Caki2 (cell line): ENCODE data around the gene ECT2L. TPM values are rescaled to one million over a fixed set of nuclear protein-coding genes. Genes with fewer than 3 reads are reported as not detected.

Experiments
- DNase-seq: peaks from one replicate; pipeline ENCODE4 v3.0.0-alpha.2; 2015; ENCODE audit warnings: low read depth
- in situ Hi-C: cut with HindIII; loops from 2 replicates; pipeline ENCODE4 v1.10.0; 2016; ENCODE audit warnings: low sequenced_read_pairs, low pct_unique_long_range_greater_than_20kb, mixed read lengths
- total RNA-seq: library from RNA; depleted of rRNA; stranded (reverse); fragments of >200 nt; shearing (Covaris generic); gene quantifications from 2 replicates; pipeline ENCODE4 v1.2.3, GENCODE V29; 2014; ENCODE audit warnings: low replicate concordance

Gene ECT2L
- total RNA-seq, 1 experiment from 2014 or later, result not detected

DNA sequence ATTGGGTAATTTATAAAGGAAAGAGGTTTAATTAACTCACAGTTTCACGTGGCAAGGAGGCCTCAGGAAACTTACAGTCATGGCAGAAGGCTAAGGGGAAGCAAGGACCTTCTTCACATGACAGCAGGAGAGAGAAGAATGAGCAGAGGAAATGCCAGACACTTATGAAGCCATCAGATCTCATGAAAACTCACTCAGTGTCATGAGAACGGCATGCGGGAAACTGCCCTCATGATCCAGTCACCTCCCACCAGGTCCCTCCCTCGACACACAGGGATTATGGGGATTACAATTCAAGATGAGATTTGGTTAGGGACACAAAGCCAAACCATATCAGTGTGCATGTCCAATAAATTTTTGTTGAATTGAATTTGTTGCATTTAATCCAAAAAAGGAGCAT lies 52.0 kb downstream of the ECT2L start:
- in situ Hi-C loops, result no loop called here
- DNase-seq, result no peak

DNA sequence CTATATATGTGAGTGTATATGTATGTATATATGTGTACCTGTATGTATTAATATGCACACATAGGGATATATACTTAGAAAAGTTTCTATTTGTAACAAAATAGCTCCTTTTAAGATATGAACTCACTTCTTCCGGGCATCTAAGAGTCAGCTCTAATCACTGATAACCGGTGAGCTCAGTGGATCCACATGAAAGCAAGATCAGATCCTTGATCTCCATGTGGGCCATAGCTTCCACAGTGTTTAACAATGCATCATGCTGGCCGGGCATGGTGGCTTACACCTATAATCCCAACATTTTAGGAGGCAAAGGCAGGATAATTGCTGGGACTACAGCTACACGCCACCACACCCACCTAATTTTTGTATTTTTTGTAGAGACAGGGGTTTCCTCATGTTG lies 52.6 kb downstream of the ECT2L start:
- DNase-seq, result no peak
- in situ Hi-C loops, result no loop called here

DNA sequence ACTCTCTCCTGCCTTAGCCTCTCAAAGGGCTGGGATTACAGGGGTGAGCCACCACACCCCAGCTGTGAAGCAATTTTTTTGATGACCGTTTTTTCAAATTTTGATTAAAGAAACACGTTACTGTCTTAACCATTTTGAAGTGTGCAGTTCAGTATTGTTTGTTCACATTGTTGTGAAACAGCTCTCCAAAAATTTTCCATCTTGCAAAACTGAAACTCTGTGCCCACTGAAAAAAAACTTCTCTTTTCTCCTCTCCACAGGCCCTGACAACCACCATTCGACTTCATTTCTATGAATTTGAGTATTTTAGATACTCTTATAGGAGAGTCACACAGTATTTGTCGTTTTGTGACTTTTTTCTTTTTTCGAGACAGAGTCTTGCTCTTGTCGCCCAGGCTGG lies 53.9 kb downstream of the ECT2L start:
- in situ Hi-C loops, result no loop called here
- DNase-seq, result no peak

DNA sequence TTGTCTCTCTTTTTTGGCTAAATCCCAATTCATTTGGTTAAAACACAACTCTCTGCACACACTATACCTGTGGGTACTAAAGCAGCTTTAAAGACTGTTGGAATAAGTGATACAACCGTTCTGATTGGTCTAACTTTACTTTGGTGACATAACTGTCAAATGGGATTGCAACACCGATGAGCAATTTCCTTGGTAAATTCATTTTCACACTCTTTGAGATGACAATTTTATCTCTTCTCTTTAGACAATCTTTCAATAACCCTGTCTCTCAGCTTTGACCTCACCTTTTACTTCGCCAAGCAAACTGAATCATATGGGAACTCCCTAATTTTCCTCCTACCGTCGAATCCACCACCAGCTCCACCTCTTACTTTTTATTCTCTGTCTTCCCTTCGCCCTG lies 60.8 kb downstream of the ECT2L start:
- DNase-seq, result no peak
- in situ Hi-C loops, result no loop called here

DNA sequence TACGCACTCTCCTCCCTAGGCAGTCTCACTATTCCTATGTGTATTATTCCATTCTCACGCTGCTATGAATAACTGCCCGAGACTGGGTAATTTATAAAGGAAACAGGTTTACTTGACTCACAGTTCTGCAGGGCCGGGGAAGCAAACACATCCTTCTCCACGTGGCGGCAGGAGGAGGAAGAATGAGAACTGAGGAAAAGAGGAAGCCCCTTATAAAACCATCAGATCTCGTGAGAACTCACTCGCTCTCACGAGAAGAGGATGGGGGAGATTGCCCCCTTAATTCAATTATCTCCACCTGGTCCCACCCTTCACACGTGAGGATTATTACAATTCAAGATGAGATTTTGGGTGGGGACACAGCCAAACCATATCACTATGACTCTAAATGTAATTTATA lies 61.9 kb downstream of the ECT2L start:
- in situ Hi-C loops, result no loop called here

DNA sequence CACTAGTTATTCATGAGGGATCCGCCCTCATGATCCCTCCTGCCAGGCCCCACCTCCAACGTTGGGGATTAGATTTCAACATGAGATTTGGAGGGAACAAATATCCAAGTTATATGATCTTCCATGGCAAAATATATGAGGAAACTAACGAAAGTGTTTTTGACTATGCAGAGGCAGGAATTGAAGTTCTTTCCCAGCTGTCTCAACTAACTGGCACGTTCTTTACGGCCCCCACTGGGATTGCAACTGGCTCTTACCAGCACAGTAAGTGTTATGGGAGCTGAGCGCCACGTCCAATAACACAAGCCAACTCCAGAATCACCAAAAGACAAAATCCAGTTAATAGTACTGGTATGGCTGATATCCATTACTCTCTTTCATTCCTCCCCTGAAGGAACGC lies 66.6 kb downstream of the ECT2L start:
- in situ Hi-C loops, result no loop called here
- DNase-seq, result no peak

More for the DNA sequence above, 61.9 kb downstream of the ECT2L start:
- no peak for DNase-seq

DNA sequence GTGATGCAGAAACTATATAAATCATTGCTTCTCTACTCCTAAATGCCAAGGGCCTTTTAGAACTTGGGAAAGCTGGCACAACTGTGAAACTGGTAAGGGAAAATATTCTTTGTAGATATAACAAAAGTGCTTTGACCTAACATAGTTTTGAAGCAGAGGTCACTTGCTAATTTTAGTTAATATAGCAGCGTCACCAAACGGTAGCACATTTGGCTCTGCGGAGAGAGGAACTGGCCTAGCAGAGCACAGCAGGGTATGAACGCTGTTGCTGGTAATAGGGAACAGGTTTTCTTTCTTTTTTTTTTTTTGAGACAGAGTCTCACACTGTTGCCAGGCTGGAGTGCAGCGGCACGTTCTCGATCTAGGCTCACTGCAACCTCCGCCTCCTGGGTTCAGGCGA lies 67.4 kb downstream of the ECT2L start:
- DNase-seq, result no peak
- in situ Hi-C loops, result no loop called here

DNA sequence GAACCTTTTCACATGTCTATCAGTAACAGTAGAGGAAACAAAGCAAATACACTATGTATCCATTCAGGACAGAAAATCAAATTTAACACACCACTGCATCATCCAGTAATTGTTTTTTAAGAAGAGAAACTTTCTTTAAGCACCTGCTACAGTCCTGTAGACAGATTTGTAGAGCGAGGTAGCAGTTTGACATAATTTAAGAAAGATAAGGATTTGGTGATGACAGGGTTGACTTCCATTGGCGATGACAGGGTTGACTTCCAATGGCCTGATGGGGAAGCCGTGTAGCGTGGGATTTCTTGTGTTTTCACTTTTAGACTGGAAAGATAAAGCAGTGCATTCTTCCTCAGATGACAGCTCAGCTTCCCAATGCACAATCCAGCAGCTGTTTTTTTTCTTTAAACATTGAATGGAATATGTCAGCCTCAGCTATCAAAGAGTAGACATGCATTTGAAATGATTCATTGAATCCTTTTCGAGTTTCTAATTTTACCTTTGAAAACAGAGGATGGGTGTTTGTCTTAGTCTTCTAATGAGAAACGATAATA lies 68.5 kb downstream of the ECT2L start:
- DNase-seq, result no peak

DNA sequence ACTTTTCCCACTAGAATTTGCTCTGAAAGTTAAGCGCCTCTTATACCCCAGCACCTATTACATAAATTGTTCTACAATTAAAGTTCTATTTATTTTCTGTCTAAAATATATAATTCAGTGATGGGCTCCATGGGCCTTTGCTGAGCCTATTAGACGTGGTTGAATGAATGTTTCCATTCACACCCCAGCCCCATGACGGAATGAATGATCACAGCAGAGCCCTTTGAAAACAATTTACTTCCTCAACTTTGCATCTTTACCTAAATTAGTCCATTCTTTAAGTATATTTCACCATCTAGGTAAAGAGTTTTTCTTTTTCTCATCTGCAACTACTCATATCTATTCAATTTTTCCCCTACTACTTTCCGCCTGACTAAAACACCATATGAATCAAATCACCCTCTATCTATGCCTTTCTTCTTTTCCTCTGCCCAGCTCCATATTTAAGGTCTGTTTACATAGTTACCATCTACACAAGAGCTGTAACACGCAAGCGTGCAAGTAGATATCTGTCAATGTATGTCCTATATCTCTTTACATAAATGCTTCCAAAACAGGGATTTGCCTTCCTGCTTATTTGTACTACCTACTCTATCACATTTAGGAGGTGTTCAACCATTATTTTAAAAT lies 69.7 kb downstream of the ECT2L start:
- DNase-seq, result no peak
- in situ Hi-C loops, result no loop called here

More for the DNA sequence above, 68.5 kb downstream of the ECT2L start:
- in situ Hi-C loops, result no loop called here

DNA sequence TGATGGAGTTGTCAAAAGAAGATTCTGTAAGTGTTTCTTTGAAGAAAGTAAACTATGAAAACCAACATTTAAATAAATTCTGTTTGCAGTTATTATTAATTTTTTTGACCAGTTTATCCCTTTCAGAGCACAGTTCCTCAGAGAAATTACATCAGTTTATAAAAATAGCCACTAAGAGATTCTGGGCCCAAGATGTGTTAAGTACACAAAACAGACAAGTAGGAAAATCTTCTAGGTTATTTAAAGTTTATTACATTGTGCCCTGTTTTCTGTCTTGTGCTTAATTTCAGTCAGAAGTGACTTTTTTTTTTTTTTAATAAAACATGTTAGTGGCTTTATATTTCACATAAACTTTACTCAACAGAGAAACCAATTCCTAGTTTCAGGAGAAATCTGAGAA lies 72.3 kb downstream of the ECT2L start:
- in situ Hi-C loops, result no loop called here
- no peak for DNase-seq

DNA sequence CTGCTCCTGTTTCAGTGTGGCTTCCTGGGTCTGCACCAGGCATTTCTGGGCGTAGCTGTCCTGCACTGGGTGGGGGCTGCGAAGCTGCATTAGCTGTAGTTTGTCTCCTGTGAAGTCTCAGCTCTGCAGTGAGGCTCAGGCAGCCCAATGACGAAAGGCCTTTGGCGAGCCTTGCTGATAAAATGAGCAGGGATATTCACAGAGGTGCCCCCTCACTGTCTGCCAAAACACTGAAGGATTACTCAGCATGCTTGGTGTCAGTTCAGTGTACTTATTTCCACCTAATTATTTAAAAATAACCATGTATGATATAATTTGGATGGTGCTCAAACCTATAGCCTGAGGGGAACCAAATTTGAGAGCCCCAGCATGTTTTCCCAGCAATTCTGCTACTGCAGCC lies 73.5 kb downstream of the ECT2L start:
- DNase-seq, result no peak
- in situ Hi-C loops, result no loop called here

DNA sequence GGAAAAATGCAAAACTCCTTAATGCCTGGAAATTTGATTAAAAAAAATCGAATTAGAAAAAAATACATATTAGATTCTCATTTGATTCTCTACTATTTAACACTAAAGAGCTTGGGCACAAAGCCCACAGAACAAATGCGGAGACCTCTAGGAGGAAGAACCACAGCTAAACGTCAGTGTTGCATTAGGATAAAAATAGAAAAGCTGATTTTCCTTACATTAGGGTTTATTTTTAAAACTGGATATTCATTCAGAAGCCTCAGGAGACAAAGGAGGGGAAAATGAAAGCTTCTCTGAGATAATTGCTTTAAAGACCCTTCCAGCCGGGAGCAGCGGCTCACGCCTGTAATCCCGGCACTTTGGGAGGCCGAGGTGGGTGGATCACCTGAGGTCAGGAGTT lies 77.3 kb downstream of the ECT2L start:
- in situ Hi-C loops, result no loop called here
- no peak for DNase-seq

DNA sequence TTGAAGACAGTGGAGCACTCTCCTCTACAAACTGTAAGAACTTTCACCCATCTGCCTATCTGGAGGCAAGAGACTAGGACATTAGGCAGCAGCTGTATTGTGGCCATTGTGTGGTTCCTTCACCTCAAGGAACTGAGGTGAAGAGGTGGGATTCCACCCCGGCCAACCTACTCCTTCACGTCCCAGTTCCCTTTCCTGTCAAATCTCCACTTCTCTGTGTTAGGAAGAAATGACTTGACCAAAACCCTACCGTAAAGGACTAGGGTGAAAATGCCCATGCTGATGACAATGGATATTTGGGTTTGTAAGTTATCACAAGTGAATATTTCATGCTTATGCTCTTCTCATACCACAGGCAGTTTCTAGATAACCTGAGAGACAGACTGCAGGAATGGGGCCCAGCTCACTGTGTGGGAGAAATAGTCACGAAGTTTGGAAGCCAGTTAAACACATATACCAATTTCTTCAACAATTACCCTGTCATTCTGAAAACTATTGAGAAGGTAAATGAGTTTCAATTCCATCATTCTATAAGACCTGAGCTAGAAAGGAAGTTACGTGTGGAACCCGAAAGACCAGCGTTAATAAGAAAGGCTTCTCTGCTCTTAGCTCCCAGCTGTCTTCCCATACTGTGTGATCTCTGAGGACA lies 86.6 kb downstream of the ECT2L start:
- in situ Hi-C loops, result no loop called here
- no peak for DNase-seq

DNA sequence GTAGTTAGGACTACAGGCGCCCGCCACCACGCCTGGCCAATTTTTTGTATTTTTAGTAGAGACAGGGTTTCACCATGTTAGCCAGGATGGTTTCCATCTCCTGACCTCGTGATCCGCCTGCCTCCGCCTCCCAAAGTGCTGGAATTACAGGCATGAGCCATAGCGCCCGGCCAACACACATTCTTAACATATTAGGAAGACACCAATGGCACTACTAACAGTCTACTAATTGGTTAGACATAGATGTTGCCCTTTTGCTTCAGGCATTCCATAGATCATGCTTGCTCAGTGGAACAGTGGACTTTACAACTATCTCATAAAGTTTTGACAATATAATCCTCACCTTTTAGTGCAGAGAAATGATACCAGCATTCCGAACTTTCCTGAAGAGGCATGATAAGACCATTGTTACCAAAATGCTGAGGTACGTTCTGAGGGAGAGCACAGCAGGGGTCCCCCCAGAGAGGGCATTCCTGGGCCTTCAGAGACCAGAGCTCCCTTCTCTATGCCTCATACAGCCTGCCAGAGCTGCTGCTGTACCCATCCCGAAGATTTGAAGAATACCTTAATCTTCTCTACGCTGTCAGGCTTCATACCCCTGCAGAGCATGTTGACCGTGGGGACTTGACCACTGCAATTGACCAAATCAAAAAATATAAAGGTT lies 89.4 kb downstream of the ECT2L start:
- in situ Hi-C loops, result no loop called here
- no peak for DNase-seq

DNA sequence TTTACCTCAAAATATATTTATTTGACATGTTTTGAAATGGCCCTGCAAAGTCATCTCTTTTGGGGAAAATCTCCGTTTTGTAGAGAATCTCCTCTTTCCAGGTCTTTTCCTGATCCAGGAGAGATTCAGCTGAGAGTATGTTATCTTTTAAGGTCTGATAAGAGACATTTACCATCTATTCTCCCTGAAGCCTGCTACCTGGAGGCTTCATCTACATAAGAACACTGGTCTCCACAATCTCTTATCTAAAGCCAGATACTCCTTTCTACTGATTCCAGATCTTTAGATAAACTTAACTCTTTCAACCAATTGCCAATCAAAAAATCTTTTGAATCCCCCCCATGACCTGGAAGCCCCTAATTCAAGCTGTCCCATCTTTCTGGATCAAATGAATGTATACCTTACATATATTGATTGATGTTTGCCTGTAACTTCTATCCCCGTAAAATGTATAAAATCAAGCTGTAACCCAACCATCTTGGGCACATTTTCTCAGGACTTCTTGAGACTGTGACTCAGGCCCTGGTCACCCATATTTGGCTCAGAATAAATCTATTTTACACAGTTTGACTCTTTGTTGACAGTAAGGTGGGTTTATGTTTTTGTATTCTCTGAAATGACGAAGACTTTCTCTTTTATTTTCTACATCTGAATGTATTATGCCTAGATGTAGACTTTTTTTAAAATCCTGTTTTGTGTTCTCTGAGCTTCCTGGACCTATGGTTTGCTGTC lies 95.5 kb downstream of the ECT2L start:
- DNase-seq, result no peak
- in situ Hi-C loops, result no loop called here

DNA sequence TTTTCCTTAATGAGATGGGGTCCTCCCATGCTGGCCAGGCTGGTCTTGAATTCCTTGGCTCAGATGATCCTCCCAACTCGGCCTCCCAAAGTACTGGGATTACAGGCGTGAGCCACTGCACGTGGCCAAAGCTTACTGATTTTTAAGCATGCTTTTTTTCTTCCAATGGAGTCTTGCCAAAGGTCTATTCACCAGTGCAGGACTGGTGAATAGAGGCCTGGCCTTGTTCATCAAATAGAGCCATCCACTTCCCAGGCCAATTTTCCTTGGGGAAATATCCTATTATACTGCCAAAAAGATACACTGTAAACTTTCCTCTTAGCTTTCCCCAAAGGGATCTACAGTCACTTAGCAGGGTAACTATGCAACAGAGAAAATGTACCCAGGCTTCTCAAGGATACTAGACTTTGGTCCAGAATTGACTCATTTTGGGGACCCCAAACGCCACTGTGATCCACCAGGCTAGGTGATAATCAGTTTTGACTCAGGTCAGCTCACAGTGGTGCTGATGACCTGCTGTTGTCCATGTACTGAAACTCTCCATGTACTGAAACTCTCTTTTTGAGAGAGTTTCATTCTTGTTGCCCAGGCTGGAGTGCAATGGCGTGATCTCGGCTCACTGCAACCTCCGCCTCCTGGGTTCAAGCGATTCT lies 100.3 kb downstream of the ECT2L start:
- DNase-seq, result no peak
- in situ Hi-C loops, result no loop called here

DNA sequence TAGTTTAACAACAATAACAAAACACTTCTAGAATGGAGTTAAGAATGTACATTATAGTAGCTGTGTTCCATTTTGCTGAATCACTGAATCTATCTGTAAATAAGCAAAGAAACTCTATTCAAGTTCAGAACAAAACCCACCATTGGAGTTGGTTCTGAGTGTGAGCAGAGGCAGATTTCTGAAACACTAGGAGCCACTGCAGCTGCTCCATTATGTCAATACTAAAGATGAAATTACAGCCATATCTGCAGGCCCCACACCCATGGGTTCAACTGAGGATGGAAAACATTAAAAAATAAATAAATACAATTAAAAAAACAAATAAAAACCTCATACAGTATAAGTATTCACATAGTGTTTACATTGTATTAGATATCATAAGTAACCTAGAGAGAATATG lies 101.1 kb downstream of the ECT2L start:
- no peak for DNase-seq

DNA sequence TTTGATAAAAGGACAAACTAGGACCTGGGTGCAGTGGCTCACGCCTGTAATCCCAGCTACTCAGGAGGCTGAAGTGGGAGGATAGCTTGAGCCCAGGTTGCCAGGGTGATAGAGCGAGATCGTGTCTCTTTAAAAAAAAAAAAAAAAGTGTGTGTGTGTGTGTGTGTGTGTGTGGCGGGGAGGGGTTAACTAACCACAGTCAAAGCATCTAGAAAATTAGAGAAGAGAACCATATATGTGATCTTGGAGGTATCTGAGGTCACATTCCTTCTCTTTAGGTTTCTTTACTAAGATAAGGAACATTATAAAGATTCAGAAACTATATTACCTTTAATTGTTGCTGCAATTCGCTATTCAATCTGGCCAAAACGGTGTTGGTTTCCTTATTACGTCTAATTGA lies 111.3 kb downstream of the ECT2L start:
- in situ Hi-C loops, result no loop called here
- DNase-seq, result no peak

More for the DNA sequence above, 101.1 kb downstream of the ECT2L start:
- in situ Hi-C loops, result no loop called here
